ENCODE results near the gene CHRND.

The CHRND gene

DNA sequence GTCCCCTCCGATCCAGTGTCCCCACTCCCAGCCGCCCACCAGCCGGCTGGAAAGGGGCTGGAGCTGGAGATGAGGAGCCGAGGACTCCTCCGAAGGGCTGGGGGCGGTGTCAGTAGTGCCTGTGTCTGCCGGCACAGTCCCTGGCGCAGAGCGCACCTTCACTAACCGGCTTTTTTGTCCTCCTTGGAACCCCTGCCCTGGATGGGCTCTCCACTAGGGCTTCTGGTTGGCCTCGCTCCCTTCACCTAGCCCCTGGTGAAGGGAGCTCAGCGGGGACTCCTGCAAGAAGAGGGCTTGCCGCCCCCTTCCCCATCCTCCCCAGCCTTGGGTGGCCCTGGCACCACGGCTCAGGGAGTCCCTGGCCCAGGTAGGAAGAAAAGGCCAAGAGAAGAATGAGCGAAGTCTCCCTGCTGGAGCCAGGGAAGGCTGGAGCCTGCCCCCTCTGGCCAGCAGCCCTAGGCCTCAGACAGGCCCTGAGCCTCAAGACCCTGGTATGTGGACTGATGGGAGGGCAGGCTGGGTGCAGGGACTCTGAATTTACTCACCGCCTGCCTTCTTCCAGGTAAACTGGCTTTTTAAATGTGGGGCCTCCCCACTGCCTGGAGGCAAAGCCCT, 37.8 kb upstream of the CHRND start:
- DNase-seq = no peak

DNA sequence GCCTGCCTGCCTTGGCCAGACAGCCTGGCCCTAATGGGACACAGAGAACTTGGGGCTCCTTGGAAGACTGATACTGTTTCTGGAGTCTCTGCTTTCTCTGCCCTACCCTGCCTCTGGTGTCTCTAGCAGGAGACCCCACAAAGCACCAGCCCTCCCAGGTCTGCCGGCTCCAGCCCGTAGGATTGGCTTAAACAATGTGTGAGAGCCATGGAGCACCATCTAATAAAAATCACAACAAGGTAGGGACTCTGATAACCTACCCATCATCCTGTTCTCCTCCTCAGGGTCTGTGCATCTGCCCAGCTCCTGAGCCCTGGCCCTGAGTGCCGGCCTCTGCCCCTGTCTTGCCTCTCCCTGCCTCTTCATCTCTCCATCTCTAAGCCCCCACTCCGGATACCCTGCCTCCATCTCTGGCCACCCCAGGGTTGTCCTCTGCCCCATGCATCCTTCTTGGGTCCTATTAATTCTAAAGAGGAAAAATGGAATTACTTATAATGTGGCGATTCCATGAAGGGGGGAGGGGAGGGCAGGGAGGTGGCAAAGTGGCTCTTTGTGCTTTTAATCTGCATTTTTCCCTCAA, 37.1 kb upstream of the CHRND start:
- no peak for DNase-seq

DNA sequence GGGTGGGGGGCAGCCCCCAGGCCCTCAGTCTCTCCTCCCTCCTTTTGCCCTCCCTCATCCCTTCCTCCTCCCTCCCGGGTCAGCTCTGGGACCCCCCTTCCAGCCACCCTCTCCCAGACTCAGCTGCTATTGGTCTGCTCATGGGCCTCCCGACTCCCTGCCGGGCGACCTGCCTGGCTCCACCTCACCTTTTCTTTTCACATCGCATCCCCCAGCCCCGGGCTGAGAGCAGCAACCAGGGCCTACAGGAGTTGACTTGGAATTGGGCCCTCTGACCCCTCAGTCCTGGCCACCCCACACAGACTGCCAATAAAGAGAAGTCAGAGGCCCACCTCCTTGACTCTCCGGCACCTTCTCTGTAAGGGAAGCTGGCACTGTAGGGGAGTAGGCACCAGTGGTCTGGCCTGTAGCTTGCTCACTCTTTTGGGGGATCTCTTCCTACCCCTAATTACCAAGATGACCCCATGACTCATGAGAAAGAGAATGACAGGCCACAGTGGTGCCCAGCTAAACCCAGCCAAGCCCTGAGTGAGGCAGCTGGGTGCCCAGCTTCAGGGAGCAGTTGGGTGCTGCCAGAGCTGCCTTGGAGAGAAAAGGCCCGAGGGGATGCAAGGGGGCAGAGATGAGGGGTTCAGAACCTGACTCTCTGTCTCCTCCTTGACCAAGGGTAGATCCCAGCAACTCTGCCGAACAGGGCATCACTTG, 36.3 kb upstream of the CHRND start:
- no peak for DNase-seq

DNA sequence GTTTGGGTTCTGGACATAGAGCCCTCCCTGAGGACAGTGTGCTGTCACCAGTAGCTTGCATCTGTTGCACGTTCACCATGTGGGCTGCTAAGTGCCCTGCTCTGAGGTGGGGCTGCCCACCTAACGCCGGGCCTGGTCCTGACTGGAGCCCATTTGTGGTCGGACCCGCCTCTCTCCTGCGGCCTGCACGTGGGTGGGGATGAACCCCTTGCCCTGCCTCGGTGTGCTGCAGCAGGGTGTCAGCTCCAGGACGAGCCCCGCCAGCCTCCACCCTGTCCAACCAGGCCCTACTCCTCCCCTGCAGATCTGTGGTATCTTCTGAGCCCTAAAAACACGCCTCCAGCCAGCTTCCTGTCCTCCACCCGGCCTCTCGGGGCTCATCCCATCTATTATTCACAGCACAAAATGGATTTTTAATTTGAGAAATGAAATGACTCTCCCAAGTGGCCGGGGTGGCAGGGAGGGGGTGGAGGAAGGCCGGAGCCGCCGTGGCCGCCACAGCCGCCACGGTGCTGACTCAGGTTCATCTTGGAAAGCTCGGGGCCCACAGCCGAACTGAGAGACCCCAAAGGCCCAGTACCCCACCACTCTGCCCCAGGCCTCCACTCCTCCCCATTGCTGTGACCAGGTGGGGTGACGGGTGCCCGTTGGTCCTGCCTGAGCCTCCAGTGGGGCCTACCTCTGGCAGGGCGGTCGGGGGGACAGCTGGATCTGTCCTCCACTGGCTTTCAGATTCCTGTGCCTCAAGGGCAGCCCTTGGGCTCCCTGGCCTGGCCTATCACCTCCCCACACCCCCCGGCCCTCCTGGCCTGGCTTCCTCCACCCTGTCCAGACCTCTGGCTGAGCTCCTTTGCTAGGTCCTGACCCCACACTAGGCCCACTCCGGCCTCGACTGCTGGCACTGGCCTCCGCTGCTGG, 35.5 kb upstream of the CHRND start:
- DNase-seq = no peak

DNA sequence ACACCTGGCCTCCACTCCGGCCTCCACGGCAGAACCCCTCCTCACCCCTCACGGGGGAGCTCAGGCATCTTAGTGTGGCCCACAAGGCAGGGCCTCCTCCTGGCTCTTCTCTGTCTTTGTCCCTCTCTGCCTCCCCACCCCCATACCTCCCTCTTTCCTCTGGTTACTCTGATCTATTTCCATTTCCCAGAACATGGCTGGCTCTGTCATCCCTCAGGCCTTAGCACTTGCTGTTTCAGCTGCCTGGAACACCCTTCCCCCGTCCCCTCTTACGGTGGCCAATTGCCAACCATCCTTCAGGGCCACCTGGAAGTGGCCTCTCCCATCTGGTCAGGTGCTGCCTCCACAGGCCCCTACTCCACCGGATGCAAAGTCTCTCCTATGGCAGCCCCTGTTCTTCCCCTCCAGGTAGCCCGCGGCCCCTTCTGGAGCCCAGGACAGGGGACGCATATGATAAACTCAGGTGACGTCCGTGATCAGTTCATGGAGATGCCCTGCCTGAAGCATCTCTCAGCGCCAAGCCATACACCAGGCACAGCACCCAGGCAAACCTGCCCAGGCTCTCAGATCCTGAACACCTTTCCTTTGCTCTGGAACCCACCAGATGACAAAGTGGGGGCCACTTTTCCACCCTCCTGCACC, 34.7 kb upstream of the CHRND start:
- DNase-seq = no peak

DNA sequence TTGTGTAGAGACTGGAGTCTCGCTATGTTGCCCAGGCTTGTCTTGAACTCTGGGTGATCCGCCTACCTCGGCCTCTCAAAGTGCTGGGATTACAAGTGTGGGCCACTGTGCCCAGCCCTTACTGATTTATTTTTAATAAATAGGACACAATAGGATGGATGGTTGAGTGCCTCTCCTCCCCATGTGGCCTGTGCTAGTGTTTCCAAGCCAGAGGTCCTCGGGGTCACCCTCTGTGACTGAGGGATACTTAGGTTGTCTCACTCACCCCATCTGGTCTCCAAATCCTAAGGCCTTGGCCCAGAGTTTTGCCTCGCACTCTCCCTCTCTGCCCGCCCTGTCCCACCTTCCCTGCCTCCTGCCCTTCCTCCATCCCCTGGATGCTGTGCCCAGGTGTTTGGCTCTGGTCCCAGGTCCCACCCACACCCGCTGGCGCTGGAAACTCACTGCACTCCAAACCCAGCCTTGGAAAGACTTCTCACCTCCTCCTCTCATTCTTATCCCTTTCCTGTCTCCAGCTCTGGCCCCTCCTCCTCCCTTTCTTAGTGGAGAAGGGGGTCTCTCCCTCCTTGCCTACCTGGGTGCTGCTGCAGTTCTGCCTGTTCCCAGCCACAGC, 33.6 kb upstream of the CHRND start:
- DNase-seq = no peak

DNA sequence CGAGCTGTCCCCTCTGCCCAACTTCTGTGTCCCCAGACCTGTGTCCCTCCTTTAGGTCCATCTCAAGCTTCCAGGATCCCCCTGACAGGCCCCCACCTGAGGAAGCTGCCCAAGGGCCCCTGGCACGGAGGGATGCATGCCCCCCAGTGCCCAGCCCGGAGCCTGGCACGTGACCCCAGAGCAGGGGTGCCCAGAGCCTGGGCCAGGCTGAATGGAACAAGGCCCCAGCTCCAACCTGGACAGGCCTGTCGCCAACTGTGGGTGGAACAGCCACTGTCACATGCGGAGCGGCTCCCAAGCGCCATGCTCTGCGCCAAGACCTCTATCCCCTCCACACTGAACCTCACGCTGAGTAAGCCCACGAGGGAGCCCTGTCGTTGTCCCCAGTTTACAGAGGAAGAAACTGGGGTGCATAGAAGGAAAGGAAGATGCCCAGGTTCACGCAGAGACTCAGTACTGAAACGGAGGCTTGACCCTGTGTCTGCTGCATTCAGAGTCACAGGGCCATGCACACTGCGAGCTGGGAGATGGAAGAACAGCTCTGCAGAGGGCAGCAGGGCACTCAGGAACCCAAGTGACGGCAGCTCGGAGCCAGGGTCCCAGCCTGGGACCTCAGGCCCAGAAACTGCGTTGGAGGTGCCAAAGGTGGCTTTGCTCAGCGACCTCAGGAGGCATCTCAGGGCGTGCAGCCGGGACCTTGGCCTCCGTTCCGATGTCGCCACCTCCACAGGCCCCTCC, 32.8 kb upstream of the CHRND start:
- DNase-seq = no peak

DNA sequence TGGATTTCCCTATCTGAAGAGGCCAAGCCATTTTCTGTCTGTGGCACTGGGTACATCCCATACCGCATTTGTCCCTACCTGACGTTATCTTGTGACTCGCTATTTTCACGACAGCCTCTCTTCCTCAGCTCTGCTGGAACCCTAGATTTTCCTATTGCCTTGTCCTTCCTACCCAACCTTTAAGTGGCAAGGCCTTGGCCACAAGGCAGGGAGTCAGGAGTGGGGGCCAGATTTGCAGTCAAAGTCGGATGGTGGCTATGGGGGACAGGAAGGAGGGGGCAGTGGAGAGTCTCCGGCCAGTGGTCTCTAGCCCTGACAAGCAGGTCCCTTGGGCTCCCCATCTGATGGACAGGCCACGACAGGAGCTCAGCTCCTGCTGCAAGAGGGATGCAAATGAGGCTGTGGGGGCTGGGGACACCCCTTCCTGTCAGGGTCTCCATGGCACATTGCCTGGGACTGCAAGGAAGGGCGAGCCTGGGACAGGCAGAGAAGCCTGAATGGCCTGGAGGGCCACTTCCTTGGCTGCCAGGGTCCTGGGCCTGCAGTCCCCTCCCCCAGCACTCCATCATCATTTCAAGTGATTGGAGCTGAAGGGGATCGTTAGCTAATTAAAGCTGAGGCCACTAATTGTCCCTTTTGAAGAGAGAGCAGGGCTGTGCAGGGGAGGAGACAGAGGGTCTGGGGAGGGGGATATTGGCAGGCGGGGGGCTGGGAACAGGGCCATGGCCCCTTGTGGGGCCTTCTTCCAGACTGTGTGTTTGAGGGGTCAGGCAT, 32.1 kb upstream of the CHRND start:
- no peak for DNase-seq

DNA sequence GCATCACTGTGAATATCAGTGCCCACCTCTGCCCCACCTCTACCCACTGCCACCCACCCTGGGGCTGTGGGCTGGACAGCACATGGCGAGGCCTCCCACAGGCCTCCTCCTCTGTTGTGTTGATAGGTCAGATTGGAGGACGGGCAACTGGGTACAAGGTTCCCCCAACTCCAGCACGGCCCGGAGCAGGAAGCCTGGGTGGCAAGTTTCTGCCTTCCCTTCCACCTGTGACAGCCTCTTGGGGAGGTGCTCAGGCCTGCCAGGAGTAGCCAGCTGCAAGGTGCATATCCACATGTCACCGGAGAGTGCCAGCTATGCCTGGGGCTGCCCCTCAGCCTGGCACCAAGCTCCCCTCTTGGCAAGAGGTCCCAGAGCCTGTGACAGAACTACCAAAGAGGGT, 31.4 kb upstream of the CHRND start:
- no peak for DNase-seq

DNA sequence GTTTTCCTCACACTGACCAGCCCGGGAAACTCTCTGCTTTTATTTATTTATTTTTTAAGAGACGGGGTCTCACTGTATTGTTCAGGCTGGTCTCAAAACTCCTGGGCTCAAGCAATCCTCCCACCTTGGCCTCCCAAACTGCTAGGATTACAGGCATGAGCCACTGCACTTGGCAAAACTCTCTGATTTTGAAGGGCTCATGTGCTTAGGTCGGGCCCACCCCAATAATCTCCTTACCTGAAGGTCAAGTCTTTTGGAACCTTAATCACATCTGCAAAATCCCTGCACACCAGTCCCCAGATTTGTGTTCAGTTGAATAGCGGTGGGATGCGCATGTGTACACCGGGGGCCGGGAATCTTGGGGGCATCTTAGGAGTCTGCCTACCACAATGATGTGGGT, 30.7 kb upstream of the CHRND start:
- no peak for DNase-seq

DNA sequence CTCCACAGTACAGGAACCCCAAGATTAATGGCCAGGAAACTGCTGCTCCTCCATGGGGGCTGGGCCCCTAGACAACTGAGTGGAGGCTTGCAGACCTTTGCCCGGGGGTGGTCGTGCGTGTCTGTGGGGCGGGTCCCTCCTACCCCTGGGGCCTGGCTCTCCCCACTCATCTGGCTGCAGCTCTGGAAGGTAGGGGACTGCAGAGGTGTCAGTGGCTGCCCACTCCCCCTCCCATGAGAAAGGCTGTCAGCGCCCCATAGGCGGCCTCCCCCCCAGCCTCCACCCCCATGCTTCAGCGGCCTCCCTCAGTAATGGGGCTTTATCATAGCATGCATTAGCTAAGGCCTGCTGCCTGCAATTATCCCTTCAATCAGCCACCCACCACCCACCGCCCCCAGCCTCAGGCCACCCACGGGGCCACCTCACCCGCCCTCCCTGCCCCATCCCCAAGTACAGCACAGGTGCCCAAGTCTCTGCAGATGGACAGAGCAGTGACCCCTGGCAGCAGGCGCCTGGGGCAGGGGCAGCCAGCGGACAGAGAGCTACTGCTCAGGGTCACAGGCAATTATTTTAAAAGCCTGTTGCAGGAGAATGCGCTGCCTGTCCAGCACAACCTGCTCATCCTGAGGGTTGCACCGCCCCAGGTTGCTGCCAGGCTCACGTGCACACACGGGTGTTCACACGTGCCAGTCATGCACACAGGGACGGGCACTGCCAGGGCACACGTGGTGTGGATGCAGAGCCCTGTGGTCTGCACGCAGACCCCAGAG, 29.3 kb upstream of the CHRND start:
- no peak for DNase-seq

DNA sequence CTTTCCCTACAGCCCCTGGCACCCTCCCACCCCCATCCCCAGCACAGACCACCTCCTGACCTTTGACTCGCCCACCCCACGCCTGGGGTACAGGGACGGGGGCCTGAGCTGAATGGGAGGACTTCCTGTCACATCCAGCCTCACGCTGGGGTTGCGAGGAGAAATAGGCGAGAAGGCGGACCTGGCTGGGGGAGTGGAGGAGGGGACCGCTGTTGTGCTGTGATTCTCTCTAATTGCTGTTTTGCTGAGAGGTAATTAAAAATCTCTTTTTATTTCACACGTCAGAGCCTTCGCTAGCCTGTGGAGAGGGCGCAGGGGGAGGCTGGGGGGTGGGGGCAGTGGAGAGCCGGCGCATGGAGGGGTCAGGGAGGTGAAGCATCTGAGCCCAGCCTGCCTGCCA, 28.6 kb upstream of the CHRND start:
- DNase-seq = no peak

DNA sequence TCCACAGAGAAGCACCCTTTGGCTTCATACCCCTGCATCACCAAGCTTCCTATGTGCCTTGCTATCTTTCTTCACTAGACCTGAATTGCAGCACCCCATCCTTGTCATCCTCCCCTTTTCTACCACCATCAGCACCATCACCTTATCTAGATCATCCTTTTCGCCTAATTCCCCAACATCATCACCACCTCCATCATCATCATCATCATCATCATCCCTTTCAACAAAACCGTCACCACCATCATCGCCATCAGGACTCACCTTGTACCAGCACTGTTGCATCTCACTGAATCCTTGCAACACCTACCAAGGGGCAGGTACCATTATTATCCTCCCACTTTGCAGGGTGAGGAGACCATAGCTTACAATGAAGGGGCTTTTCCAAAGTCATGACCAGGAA, 27.5 kb upstream of the CHRND start:
- DNase-seq = no peak

DNA sequence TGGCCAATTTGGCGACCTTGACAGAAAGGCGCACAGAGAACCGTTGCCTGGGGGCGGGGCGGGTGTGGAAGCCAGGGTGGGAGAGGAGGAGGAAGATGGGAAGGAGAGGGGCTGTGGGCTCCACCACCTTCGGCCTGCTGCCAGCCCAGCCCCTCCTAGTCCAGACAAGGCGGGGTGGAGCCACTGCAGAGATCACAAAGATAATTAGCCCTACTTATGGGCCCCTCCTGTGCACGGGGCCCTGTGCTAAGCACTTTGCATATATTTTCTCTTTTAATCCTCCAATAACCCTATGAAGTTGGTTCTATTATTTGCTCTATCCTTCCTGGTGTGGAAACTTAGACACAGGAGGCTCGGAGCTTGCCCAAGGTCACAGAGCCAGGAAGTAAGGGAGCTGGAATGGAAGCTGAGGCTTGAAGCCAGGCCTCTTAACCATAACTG, 24.6 kb upstream of the CHRND start:
- DNase-seq = no peak

DNA sequence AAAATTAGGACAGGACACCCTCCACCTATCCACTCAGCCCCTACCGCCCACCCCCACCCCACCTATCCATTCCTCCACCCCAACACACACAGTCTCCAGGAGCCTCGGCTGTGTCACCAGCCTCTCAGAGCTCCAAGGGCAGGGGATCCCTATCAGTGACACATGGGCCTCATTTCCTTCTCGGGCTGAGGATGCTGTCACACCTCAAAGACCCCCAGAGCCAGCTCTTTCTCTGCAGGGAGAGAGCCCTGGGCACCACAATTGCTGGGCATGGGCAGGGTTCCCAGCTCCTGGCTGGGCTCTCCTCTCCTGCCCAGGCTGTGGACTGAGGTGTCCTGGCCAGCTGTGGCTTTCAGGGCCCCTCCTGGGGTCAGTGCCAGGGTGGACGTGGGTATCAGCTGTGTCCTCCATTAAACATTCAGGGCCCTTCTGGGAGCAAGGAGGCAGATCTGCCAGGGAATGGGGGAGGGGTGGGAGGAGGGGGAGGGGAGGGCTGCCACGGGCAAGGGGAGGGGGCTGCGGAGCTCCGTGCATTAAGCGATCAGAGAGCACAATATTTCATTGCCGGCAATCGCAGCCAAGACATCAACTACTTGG, 24.1 kb upstream of the CHRND start:
- no peak for DNase-seq

DNA sequence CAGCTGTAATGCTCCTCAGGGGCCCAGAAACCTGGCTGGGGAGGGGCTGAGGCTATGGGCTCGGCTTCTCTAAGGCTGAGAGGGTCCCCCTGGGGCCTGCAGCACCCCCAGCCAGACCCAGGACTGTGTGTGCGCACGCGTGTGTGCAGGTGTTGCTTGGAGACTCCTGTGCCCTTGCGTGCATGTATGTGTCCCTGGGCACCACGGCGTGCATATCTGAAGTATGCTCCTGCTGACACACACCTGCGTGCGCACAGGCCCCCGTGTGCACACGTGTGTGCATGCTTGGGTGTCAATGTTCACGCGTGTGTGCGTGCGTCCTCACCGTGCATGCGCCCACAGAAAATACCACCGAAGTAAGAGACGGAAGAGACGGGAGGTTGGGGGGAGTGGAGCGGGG, 23.4 kb upstream of the CHRND start:
- DNase-seq = no peak

DNA sequence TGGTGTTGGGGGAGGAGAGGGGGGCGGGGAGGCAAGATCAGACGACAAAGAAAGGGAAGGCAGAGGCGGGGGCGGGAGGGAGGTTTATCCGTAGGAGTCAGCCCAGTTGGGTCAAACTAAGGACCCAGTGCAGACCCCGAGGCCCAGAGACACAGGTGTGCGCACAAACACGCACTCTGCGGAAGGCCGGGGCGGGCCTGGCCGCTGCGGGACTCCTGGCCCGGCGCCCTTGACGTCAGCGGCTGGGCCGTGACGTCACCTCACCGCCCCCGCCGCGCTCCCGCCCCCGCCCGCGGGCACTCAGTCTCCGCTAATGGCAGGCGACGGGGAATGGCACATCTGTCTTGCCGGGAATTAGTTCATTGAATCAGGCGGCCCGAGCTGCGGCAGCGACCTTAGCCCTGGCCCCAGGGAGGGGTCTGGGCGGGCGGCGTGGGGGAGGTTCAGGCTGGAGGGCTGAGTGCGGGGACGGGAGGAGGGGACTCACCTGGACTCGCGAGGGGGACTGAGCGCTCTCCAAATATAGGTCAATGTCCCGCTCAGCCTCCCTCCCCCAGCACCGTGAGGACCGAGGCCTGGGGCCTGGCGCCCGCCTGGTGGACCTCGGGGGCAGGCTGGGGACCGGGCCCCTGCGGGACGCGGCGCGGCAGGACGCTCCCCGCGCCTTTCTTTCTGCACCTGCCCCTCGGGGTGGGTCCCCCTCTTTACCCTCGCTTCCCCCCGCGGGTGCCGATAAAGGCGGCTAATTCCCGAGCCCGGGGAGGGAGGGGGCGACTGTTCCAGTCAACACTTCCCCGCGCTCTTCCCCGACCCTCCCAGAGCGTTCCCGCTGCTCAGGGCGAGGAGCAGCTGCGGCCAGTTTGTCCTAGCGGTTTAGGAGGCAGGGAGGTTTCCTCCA, 22.8 kb upstream of the CHRND start:
- no peak for DNase-seq

DNA sequence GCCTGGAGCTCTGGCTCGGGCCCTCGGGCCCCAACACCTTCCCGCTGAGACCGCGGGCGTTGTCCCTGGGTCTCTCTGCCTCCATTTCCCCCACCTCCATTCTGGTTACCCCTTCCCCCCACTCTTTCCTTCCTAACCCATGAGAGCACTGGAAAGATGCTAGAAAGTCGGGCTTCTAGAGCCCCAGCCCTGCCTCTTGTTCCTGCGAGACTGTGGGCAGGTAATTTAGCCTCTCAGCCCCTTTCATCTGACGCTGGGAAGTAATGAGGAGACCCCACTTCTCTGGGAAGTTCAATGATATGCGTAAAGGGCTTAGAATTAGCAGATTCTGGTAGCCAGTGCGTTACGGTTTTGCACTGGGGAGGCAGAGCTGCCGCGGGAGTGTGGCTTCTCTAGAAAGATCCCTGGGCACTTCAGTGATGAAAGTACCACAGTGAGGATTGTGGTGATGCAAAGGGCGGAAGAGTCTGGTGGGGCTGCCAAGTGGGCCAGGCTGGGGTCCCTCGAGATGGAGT, 22.1 kb upstream of the CHRND start:
- no peak for DNase-seq
